Stimulated activated CD4-positive, alpha-beta T cell treated with anti-CD3 and anti-CD28 coated beads, Interleukin-1b, Interleukin-23, amount 100 ng/mL, for 48 hours (primary cell): ENCODE data around the gene RNU1-2.
"Not testable (repeated sequence)": the region's sequence is repeated elsewhere in the genome, so short reads cannot be mapped to it uniquely, and the experiment has no call there.

ENCODE experiments used
- DNase-seq: peaks from one replicate; pipeline ENCODE4 v3.0.0-alpha.2; 2020

RNU1-2 gene

GRCh38 chr1:16927256-16927655 lies 31.5 kb downstream of the RNU1-2 start:
- DNase-seq: no peak

DNA sequence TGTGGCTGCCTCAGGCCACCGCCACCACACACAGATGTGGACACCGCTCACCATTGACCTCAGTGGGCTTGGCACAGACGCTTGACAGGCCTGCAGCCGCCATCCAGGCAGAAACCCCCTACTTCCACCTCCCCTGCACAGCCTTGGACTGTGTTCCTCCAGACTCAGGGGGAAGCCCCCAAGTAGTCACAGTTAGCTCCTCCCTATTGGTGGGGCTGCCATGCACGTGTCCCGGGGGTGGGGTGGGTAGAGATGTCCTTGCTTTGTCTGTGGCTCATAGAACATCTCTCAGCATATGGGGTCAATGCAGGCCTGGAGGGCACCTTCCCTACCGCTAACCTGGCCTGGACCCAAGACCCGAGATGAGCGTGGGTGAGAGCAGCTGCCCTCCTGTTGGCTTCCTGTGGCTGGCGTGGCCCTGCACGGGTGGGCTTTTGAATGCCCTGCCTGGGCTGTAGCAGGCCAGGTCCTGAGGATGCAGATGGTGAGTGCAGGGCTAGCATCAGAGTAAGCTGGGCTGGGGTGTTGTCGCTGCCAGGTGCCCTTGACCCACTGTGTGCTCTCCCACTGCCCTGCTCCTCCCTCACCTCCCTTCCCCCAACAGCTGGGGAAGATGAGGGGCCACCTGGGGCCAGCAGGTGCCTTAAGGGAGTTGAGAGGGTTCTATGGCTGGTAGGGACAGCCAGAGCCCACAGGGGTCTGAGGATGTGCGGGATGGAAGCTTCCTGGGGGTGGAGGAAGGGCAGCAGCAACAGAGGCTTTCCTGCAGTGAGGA lies 32.1 kb downstream of the RNU1-2 start:
- no peak for DNase-seq

DNA sequence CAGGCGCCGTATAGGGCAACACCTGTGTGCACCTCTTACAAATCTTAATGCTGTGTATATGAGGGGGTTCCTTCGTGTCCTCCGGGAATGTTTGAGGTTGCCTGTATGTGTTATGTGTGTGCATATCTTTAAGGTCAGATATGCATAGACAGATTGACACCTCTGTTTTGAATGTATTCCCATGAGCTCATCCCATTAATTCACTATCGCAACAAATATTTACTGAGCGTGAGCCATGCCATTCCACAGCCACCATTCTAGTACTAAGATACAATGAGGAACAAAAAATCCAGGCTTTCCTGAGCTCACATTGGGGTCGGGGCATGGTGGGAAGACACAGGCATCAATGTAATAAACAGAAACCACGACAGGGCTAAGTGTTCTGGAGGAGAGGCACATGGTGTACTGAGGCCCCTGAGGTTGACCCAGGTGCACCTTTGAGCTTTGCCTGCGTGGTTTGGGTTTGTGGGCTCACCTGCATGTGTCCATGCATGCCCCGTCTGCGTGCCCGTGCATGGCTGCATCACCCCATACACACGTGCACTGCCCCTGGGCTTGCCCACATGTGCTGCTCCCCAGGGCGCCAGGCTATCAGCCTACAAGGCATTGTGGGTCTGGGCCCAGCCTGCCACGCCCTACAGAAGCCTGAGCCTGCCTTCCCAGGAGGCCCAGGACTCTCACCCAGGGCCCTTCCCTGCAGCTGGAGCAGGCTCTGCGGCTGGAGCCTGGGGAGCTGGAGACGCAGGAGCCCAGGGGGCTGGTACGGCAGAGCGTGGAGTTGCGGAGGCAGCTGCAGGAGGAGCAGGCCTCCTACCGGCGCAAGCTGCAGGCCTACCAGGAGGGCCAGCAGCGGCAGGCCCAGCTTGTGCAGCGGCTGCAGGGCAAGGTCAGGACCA lies 33.6 kb downstream of the RNU1-2 start:
- DNase-seq: not testable (repeated sequence)

DNA sequence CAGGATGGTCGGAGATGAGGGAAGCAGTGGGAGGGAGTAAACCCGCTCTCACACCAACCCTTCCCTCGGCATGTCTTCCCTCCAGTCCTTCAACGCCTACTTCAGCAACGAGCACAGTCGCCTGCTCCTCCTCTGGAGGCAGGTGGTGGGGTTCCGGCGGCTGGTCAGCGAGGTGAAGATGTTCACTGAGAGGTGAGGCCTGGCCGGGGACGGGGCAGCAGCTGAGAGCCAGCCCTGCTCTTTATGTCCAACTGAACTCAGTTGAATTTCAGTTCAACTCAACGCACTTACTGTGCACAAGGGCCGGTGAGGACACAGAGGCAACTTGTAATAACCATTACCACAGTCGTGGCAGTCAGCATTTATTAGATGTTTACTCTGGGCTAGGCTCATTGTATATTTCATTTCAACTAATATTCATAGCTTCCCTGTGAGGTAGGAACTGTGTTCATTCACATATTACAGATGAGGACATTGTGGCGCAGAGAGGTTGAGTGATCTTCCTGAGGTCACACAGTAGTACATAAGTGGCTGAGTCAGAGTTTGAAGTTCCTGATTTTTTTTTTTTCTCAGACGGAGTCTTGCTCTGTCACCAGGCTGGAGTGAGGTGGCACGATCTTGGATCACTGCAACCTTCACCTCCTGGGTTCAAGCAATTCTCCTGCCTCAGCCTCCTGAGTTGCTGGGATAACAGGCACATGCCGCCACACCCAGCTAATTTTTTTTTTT lies 35.6 kb downstream of the RNU1-2 start:
- not testable (repeated sequence) for DNase-seq

GRCh38 chr1:16933945-16934344 lies 38.2 kb downstream of the RNU1-2 start:
- DNase-seq: not testable (repeated sequence)

GRCh38 chr1:16936580-16936979 lies 40.8 kb downstream of the RNU1-2 start:
- not testable (repeated sequence) for DNase-seq

- no peak for DNase-seq
Measured at GRCh38 chr1:16938351-16939321, 42.9 kb downstream of the RNU1-2 start.

DNA sequence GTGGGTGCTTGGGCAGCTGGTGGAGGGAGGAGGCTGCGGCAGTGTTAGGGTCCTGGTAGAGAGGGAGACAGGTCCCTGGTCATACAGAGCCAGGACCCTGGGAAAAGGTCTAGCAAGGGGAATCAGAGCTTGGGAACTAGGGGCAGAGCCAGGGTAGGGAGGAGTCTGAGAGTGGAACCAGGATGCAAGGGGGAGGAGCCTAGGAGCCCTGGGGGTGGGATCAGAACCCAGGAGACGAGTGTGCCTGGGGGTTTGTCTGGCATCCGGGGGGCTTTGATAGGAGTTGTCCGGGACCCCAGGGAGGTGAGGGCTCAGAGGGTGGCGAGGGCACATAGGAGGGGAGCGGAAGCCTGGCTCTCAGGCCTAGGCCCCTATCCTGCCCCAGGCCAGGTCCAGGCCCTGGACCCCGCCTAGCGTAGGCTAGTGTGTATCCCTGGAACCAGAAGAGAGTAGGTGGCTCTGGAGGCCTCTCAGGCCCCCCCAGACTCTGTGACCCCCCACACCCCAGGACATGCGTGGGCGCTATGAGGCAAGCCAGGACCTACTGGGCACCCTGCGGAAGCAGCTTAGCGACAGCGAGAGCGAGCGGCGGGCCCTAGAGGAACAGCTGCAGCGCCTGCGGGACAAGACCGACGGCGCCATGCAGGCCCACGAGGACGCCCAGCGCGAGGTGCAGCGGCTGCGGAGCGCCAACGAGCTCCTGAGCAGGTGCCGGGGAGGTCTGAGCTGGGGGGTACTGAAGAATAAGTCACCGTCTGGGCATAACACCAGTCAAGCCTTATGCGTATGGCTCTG lies 43.8 kb downstream of the RNU1-2 start:
- not testable (repeated sequence) for DNase-seq

GRCh38 chr1:16944038-16944437 lies 48.3 kb downstream of the RNU1-2 start:
- DNase-seq: no peak

GRCh38 chr1:16945512-16945911 lies 49.7 kb downstream of the RNU1-2 start:
- DNase-seq: not testable (repeated sequence)
